Esophagus muscularis mucosa (tissue), 4 donors: ENCODE measurements around the gene CCR8.

Source experiments
- CTCF ChIP-seq, 3 experiments: fragments of 200-600 bp in 2 of 3; fragments of 450-650 bp in 1 of 3; sonication (generic) in 2 of 3; IDR thresholded peaks; one replicate each; pipeline ENCODE4 v1.5.1; 2017 to 2019; ENCODE audit warnings: antibody characterized with exemption in 3 of 3, mild to moderate bottlenecking in 2 of 3, moderate library complexity in 1 of 3
- EP300 ChIP-seq: sonication (generic); formaldehyde crosslinking; IDR thresholded peaks from one replicate; pipeline ENCODE4 v1.6.1; 2017; ENCODE audit warnings: antibody characterized with exemption
- POLR2AphosphoS5 ChIP-seq, 2 donors: sonication (generic); formaldehyde crosslinking; IDR thresholded peaks; one replicate each; pipeline ENCODE4 v1.6.1; 2017; ENCODE audit warnings: antibody characterized with exemption in 2 of 2

GRCh38 chr3:39295184-39295775 lies 34.2 kb upstream of the CCR8 start:
- TF ChIP-seq CTCF (IDR thresholded peaks at IDR 0.05) (no peak), EP300 (no peak), POLR2AphosphoS5 (IDR thresholded peaks at IDR 0.05) (no peak)
